Activated CD8-positive, alpha-beta memory T cell treated with anti-CD3 and anti-CD28 coated beads for 48 hours (primary cell): ENCODE measurements around the gene SFXN4.
"Not testable (repeated sequence)": the region's sequence is repeated elsewhere in the genome, so short reads cannot be mapped to it uniquely, and the experiment has no call there.

Experiments used
- DNase-seq, 3 experiments: peaks; one replicate each; pipeline ENCODE4 v3.0.0-alpha.2; 2020; ENCODE audit warnings: low read depth in 2 of 3, low spot score in 2 of 3

Gene SFXN4

DNA sequence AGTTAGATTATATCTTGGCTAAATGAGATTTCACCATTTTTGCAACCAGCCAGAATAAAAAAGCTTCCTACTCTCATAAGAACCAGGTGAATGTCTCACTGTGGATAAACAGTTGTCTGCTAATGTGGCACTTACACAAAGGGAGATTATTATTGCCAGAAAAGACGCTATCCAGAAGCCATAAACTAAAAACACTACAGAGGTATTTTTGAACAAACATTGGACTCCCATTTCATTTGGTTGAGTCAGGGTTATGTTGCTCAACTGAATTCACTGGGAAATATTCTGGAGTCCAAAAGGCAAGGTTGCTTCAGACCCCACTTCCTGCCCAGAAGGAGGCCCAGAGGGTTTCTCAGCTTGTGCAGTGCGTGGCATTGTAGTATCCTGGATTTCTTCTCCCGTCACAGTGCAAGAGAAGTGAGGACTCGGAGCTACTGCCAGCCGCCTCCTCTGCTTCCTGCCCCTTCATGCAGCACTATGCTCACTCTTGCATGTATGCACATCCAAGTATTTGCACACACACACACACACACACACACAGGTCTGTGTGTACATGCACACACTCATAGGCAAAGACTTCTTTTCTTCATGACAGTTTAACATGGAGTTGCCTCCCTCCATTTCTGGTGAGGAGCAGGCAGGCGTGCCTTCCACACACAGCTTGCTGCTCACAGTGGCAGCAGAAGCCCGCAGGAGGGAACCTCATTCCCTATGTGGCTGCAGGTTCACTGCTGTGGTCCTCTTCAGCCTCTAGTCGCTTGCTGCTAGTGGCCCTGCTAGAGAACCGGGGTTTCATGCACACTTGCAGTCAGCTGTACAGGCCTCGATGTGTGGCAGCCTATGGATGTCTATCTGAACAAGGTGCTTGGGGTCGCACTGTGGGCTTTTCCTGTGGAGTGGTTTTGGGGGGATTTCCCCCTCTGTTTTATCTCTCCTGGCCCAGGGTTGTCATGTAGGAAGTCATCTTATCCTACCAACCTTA lies 51.5 kb downstream of the SFXN4 start:
- no peak for DNase-seq

GRCh38 chr10:119112056-119112455 lies 53.5 kb downstream of the SFXN4 start:
- DNase-seq, result no peak

DNA sequence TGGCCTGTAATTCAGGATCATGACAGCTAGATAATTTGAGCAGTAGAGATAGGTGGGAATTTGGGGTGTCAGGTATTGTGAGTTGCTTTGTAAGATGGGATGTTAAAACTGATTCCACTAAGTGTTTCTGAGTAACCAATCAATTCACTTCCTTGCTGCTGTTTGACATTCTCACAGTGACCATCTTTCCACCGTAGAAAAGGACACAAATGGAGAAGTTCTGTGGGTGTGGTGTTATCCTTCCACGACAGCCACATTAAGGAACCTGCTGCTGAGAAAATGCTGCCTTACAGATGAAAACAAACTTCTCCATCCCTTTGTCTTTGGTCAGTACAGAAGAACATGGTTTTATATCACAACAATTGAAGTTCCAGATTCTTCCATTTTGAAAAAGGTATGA lies 57.7 kb downstream of the SFXN4 start:
- not testable (repeated sequence) for DNase-seq

DNA sequence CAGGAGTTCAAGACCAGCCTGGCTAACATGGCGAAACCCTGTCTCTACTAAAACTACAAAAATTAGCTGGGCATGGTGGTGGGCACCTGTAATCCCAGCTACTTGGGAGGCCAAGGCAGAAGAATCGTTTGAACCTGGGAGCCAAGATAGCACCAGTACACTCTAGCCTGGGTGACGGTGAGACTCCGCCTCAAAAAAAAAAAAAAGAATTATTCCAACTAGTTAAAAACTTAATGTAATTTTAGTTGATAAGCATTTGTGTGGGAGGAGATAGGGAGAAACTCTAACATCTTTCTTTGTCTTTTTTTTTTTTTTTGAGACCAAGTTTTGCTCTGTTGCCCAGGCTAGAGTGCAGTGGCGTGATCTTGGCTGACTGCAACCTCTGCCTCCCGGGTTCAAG lies 58.4 kb downstream of the SFXN4 start:
- DNase-seq, result not testable (repeated sequence)

DNA sequence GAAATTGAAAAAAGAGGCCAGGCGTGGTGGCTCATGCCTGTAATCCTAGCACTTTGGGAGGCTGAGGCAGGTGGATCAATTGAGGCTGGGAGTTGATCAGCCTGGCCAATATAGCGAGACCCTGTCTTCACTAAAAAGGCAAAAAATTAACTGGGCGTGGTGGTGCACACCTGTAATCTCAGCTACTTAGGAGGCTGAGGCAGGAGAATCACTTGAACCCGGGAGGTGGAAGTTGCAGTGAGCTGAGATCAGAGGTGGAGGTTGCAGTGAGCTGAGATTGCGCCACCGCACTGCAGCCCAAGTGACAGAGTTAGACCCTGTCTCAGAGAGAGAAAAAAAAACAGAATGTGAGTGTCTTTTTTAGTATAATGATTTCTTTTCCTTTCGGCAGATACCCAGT lies 59.6 kb downstream of the SFXN4 start:
- not testable (repeated sequence) for DNase-seq

DNA sequence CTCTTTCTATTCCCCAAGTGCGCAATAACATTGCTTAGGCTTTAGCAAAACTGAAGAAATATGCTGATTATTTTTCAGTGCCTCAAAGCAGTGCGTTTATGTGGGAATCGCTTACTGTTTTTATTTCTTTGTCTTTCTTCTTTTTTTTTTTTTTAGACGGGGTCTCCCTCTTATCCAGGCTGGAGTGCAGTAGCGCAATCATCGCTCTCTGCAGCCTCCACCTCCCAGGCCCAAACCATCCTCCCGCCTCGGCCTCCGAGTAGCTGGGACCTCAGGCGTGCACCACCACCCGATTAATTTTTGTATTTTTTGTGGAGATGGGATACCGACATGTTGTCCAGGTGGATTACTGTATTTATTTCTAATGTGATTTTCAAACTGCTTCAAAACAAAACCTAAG lies 60.4 kb downstream of the SFXN4 start:
- no peak for DNase-seq

DNA sequence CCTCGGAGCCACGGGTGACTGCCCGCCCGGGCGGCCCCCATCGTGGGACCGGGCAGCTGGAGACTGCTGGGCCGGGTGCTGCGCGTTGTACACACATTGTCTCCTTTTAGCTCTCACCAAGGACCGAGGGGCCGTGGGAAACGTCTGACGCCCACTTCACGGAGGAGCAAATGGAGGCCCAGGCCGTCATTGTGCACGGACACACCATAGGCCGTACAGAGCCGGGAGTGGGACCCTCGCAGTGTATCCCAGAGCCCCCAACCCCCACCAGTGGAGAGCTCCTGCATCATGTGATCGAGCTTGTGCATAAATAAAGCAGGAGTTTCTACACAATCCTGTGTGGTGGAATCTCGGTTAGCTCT lies 60.9 kb downstream of the SFXN4 start:
- no peak for DNase-seq

DNA sequence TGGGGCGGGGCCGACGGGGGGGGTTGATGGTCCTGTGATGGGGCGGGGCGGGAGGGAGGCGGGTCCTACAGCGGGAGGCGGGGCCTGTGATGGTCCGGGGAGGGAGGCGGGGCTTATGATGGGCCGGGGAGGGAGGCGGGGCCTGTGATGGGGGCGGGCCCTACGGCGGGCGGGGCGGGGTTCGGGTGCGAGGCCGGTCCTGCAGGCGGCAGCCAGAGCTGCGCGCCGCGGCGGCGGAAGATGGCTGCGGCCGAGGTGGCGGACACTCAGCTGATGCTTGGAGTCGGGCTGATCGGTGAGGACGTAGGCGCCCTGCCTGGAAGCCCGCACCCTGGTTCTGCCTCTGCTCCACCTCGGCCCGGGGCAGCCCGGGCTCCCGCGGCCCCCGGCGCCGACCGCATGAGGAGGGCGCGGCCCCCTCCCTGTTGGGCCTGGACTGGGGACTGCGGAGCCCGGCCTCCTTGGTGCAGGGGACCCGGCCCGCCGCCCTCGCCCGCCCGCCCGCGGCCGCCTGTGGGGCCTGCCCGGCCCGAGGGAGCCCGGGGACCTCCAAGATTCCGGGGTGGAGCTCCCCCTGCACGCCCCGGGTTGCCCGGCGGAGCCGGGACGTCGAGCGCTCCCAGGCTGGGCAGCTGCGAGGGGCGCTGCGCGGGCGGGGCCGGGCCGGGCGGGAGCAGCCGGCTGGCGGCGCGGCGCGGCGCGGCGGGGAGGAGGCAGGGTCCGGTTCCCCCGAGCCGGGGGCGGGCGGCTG lies 61.4 kb downstream of the SFXN4 start, which contains the start of gene DENND10:
Gene DENND10 (plus strand): TSS at position 211 of the 751 bp plus-strand sequence. CDS start 30 bp downstream, at position 241.
- DNase-seq, result peak; percentile 54 to 76 (median 60)

DNA sequence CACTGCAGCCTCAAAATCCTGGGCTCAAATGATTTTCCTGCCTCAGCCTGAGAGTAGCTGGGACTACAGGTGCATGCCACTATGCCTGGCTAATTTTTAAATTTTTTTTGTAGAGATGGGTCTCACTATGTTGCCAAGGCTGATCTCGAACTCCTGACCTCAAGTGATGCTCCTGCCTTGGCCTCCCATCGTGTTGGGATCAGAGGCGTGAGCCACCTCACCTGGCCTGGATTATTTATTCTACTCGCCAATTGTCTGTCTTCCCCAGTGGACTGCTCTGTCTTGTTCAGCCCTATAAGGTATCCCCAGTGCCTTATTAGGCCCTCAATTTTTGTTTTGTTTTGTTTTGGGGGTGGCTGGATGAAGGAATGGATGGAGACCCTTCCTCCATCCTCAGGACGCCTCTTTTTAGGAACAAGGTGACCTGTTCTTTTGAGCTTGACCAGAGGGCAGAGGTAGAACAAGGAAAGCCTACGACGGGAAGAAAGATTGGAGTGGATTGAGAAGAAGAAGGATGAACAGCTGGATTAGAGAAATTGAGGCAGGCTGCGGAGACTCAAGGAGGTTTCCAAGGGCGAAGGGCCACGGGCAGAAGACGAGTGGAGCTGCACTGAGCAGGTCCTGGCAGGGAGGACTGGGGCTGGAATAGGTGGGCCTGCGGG lies 62.1 kb downstream of the SFXN4 start:
- DNase-seq, result no peak

DNA sequence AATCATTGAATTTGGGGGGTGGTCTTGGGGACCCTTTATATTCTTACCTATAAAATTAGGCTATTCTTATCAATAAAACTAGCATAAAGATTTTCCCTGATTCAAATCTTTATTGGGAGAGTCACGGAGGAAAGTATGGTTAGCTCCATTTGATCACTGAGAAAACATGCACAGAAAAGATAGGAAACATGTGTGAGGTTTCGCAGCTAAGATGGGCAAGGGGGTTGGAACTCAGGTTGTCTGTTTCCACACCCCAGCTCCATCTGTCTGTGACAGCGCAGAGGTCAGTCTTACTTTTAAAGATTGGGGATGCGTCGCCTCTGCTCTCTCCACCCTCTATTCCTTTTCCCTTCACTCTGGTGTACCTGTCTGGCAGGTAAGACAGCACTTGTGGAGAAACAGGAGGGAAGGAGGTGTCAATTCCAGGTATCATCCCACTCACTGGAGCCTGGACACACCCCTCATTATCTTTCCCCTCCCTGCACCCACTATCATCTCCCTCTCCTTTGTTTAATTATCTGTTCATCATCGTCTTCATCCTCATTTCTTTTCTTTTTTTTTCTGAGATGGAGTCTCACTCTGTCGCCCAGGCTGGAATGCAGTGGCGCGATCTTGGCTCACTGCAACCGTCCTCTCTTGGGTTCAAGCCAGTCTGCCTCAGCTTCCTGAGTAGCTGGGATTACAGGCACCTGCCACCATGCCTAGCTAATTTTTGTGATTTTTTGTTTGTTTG lies 64.0 kb downstream of the SFXN4 start:
- DNase-seq, result no peak

DNA sequence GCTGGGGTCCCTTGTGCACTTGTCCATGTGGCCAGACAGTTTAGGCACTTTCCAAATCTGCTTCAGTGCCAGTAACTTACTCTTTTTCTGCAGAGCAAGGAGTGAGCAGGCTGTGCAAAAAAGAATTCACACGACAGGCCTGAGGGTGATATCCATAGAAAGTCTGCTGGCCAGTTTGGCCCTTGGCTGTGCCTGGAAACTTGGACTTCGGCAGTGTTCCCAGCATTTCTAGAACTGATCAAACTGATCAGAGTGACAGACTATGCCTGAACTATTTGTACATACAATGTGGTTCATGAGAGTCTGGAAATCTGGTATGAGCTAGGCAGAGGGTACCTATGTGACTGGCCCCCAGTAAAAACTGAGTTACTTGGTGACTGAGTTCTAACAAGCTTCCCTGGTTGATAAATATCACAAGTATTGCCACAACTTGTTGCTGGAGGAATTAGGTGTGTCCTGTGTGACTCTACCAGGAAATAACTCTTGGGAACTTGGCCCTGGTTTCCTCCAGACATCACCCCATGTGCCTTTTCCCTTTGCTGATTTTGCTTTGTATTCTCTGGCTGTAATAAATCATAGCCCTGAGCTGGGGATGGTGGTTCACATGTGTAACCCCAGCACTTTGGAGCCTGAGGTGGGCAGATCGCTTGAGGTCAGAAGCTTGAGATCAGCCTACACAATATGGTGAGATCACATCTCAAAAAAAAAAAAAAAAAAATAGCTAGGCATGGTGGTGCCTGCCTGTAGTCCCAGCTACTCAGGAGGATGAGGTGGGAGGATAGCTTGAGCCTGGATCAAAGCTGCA lies 64.9 kb downstream of the SFXN4 start:
- DNase-seq, result no peak

GRCh38 chr10:119098576-119098975 lies 66.9 kb downstream of the SFXN4 start:
- no peak for DNase-seq

- DNase-seq, result not testable (repeated sequence)
These were observed 68.7 kb downstream of the SFXN4 start for GRCh38 chr10:119096641-119097415.

GRCh38 chr10:119095640-119096039 lies 69.9 kb downstream of the SFXN4 start:
- DNase-seq, result no peak

- no peak for DNase-seq
These were observed 74.5 kb downstream of the SFXN4 start for GRCh38 chr10:119090968-119091367.
